AG04450 (cell line): ENCODE measurements around the gene IFITM1. TPM values are rescaled to one million over a fixed set of nuclear protein-coding genes. Genes with fewer than 3 reads are reported as not detected.
"Not testable (repeated sequence)": the region's sequence is repeated elsewhere in the genome, so short reads cannot be mapped to it uniquely, and the experiment has no call there.

Experiments
- CTCF ChIA-PET: fragments of 300-600, 350-600 bp; formaldehyde crosslinking; extraction: SDS; loops from one replicate; lab custom pipeline; 2022; ENCODE audit warnings: antibody characterized with exemption, inconsistent platforms; lab: Charles Lee
- POLR2A ChIA-PET: fragments of 350-600 bp; formaldehyde crosslinking; extraction: SDS; loops from one replicate; lab custom pipeline; 2021; ENCODE audit warnings: antibody characterized with exemption, inconsistent platforms; lab: Yijun Ruan, JAX
- DNase-seq: peaks from one replicate; pipeline ENCODE4 v3.0.0-alpha.2; 2011; ENCODE audit warnings: low read depth, low spot score
- H3K27ac ChIP-seq: one replicate; pipeline ENCODE4 v1.5.1; 2012; ENCODE audit warnings: low read depth, low read length, control low read depth
- H3K27me3 ChIP-seq: one replicate; pipeline ENCODE4 v1.6.0; 2012; ENCODE audit warnings: low read length; ENCODE audit not compliant: control insufficient read depth, insufficient read depth
- H3K4me3 ChIP-seq: 2 replicates; pipeline ENCODE4 v1.5.1; 2011; ENCODE audit warnings: mild to moderate bottlenecking, low read depth, low read length, control low read depth
- H3K9me3 ChIP-seq: 2 replicates; pipeline ENCODE4 v1.5.1; 2012; ENCODE audit warnings: low read length; ENCODE audit not compliant: control insufficient read depth, insufficient read depth
- polyA plus RNA-seq: library from polyadenylated mRNA; depleted of rRNA; stranded (reverse); fragments of >200 nt; gene quantifications from 2 replicates; pipeline ENCODE4 v1.2.3, GENCODE V29; 2011
- TF ChIP-seq, protein P1 (sequence below): IDR thresholded peaks from 2 replicates; pipeline ENCODE4 v1.5.1; 2011; ENCODE audit warnings: low read depth, low read length, control low read depth, inconsistent platforms

The IFITM1 gene
- polyA plus RNA-seq, 1 experiment: 62.1 TPM

- Histone ChIP-seq H3K4me3 (no peak overlapping the region), H3K27ac (no peak overlapping the region), H3K27me3 (no peaks in the 10 kb centered on the region), H3K9me3 (peaks cover 16% of the 10 kb centered on the region)
- ChIA-PET CTCF (no interaction called here), POLR2A (interaction anchor here (1.1 kb wide), 1 partner anchor 25 kb away, joined by 3 read pairs; no protein-coding TSS in a partner anchor)
- TF ChIP-seq, protein P1, sequence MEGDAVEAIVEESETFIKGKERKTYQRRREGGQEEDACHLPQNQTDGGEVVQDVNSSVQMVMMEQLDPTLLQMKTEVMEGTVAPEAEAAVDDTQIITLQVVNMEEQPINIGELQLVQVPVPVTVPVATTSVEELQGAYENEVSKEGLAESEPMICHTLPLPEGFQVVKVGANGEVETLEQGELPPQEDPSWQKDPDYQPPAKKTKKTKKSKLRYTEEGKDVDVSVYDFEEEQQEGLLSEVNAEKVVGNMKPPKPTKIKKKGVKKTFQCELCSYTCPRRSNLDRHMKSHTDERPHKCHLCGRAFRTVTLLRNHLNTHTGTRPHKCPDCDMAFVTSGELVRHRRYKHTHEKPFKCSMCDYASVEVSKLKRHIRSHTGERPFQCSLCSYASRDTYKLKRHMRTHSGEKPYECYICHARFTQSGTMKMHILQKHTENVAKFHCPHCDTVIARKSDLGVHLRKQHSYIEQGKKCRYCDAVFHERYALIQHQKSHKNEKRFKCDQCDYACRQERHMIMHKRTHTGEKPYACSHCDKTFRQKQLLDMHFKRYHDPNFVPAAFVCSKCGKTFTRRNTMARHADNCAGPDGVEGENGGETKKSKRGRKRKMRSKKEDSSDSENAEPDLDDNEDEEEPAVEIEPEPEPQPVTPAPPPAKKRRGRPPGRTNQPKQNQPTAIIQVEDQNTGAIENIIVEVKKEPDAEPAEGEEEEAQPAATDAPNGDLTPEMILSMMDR: no peak
- DNase-seq: no peak
Observed at GRCh38 chr11:330694-331357, 17.0 kb downstream of the IFITM1 start.

DNA sequence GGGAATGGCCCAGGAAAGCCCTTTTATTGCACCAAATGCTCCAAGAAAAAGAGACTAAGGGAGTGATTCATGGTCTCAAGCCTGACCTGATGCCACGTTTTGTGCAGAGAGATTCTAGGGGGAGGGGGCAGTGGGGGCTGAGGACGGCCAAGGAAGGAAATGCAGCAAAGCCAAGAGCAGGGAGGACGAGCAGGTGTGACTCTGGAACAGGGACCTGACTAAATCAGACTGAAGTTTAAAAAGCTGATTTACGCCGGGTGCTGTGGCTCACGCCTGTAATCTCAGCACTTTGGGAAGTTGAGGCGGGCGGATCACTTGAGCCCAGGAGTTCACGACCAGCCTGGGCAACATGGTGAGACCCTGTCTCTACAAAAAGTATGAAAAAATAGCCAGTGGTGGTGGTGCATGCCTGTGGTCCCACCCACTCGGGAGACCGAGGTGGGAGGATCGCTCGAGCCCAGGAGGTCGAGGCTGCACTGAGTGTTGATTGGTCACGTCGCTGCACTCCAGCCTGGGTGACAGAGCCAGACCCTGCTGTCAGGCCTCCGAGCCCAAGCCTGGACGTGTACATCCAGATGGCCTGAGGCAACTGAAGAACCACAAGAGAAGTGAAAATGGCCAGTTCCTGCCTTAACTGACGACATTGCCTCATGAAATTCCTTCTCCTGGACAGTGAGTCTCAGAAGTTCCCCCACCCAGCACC is 17.7 kb downstream of the IFITM1 start:
- Histone ChIP-seq H3K4me3 (no peak overlapping the region), H3K27ac (no peak overlapping the region), H3K27me3 (no peaks in the 10 kb centered on the region), H3K9me3 (peaks cover 16% of the 10 kb centered on the region)
- TF ChIP-seq, protein P1: no peak
- DNase-seq: no peak
- ChIA-PET CTCF (no interaction called here), POLR2A (no interaction called here)

DNA sequence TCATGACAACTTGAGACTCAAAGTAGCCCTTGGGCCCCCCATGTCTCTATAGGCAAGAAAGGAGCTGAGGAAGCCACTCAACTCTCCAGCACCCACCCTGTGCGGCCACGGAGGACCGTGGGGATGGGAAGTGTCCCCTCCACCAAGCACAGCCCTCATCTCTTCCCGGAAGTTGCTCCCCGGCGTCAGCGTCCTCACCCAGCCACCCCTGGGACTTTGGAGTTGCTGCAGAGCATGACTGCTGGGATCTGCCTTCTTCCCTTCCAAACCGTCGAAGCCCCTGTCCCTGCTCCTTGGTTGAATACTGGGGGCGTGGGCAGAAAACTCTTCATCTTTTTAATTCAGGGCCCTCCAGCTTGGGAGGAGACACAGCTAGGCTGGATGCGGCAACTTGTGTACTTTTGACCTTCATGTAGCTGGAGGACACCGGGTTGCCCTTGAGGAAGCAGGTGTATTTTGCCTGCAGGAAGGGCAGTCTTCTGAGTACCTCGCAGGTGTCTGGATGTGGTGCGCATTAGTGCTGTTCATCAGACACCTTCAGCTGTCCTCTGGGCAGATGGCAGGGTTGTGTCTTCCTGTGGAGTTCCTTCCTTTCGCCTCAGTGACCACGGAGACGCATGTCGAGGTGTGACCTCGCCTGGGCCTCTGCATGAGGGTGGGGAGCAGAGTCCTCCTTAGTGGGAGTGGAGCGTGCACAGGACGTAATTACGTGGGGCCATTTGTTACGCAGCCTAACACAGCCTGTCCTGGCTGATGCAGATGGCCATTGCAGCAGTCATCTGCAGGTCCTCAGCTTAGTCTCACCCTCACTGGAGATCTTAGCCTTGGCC is 19.0 kb downstream of the IFITM1 start:
- ChIA-PET CTCF (interaction anchor here (0.5 kb wide), 1 partner anchor 23 kb away, joined by 3 read pairs; no protein-coding TSS in a partner anchor), POLR2A (no interaction called here)

GRCh38 chr11:333616-334263 is 19.9 kb downstream of the IFITM1 start:
- CTCF ChIA-PET, DNase-seq, H3K27me3 ChIP-seq, H3K4me3 ChIP-seq, POLR2A ChIA-PET, H3K27ac ChIP-seq: not testable (repeated sequence)
- peaks cover 16% of the 10 kb centered on the region for H3K9me3 ChIP-seq

More for the DNA sequence above, 19.0 kb downstream of the IFITM1 start:
- no peak for DNase-seq
- H3K4me3 ChIP-seq: no peak overlapping the region
- TF ChIP-seq, protein P1: no peak
- peaks cover 16% of the 10 kb centered on the region for H3K9me3 ChIP-seq
- no peak overlapping the region for H3K27ac ChIP-seq
- no peaks in the 10 kb centered on the region for H3K27me3 ChIP-seq
